VCaP (cell line): ENCODE measurements around the gene PTGER3.

Experiments used
- H3K27ac ChIP-seq: fragments of 450-650 bp; 2 replicates; pipeline ENCODE4 v1.5.1; 2017
- TF ChIP-seq, protein P1 (sequence below): fragments of 450-650 bp; conservative IDR thresholded peaks from 2 replicates; pipeline ENCODE4 v1.5.1; 2017; ENCODE audit warnings: mild to moderate bottlenecking, moderate library complexity

The PTGER3 gene

GRCh38 chr1:71026093-71026492 lies 21.5 kb downstream of the PTGER3 start:
- TF ChIP-seq, protein P1, sequence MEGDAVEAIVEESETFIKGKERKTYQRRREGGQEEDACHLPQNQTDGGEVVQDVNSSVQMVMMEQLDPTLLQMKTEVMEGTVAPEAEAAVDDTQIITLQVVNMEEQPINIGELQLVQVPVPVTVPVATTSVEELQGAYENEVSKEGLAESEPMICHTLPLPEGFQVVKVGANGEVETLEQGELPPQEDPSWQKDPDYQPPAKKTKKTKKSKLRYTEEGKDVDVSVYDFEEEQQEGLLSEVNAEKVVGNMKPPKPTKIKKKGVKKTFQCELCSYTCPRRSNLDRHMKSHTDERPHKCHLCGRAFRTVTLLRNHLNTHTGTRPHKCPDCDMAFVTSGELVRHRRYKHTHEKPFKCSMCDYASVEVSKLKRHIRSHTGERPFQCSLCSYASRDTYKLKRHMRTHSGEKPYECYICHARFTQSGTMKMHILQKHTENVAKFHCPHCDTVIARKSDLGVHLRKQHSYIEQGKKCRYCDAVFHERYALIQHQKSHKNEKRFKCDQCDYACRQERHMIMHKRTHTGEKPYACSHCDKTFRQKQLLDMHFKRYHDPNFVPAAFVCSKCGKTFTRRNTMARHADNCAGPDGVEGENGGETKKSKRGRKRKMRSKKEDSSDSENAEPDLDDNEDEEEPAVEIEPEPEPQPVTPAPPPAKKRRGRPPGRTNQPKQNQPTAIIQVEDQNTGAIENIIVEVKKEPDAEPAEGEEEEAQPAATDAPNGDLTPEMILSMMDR: no peak
- H3K27ac ChIP-seq: no peak overlapping the region

- TF ChIP-seq, protein P1: no peak
- no peak overlapping the region for H3K27ac ChIP-seq
Measured at GRCh38 chr1:71023515-71023914, 24.1 kb downstream of the PTGER3 start.

DNA sequence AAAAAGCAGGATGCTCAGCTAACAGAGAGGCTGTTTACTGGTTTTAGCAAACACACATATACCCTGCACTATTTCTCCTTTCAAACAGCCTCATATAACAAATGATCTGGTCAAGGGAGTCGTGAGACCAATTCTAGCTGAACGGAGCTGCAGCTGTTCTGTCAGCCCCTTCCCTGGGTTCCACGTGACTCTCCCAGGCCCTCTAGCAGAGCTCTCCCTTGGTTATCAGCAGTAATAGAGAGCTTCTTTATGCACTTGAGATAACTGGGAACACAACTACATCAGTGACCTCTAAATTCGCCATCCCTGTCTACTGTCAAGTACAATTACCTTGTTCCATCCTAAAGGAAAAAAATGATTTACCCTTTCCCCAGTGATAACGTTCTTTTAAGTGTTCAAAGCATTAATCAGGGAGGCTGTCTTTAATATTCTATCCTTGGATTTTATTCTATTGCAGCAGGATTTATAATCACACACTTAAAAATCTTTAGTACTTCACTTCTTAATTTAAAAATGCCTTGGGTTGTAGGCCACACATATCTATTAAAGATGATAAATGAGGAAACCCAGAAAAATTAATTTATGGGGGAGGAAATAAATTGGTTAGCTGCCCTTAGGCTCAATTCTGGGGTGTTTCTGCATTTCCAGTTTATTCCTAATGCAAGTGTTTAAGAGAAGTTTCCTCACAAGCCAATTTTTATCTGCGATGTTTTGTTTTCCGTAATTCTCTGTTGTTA lies 28.2 kb downstream of the PTGER3 start:
- no peak overlapping the region for H3K27ac ChIP-seq
- TF ChIP-seq, protein P1: no peak

- H3K27ac ChIP-seq: no peak overlapping the region
- TF ChIP-seq, protein P1: no peak
Measured at GRCh38 chr1:71018791-71019190, 28.8 kb downstream of the PTGER3 start.

DNA sequence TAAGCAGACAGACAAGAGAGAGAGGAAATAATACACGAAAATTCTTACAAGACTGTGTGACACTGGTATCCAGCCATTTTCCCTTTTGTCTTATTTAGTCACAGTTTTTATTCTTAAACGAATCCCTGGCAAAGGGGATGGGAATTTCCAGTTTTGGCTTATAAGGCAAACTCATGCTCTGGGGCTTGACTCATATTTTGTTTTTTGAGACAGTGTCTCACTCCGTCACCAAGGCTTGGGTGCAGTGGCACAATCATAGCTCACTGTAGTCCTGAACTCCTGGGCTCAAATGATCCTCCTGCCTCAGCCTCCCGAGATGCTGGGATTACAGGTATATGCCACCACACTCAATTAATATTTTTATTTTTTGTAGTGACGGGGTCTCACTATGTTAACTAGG lies 31.9 kb downstream of the PTGER3 start:
- no peak overlapping the region for H3K27ac ChIP-seq
- TF ChIP-seq, protein P1: no peak

- TF ChIP-seq, protein P1: no peak
- H3K27ac ChIP-seq: no peak overlapping the region
Measured at GRCh38 chr1:71014178-71014579, 33.4 kb downstream of the PTGER3 start.

DNA sequence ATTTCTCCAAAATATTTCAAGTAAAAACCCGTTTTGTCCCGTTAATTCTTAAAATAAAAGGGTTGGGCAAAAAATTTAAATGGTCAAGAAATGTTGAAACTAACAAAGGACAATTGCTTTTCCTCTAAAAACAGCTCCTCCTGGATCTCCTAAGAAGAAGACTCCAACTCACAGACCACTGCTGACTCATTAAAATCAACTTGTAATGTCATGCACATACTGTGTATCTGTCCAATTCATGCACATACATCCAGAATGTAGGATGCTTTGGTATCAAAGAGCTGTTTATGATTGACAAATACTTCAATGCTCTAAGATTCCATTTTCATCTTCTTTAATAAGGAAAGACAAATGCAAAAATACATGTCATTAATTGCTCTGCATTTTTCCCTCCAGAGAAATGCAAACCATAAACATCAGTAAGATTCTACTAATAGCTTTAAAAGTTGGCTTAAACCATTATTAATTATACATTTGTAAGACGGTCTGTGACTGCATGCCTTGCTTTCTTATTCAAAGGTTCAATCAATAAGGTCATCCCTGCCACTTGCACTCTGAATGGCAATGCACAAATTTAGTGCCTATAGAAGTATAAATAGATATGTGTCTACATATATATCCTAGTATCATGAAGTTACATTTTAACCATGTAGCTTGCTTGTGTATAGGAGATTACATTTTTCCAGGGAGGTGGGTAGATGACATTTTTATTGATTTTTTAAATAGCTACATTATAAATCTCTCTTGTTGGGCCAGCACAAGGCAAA lies 44.7 kb downstream of the PTGER3 start:
- TF ChIP-seq, protein P1: no peak
- H3K27ac ChIP-seq: no peak overlapping the region
